KOPT-K1 (cell line): Measurements from ENCODE around the gene HSPB3.

ENCODE experiments used
- H3K27ac ChIP-seq: fragments of 200-600 bp; sonication (generic); 2 replicates; pipeline ENCODE4 v1.5.1; 2016; ENCODE audit warnings: antibody characterized with exemption, mild to moderate bottlenecking, low read depth, low read length; ENCODE audit not compliant: poor library complexity, severe bottlenecking
- H3K36me3 ChIP-seq: fragments of 200-600 bp; sonication (generic); 2 replicates; pipeline ENCODE4 v1.5.1; 2017; ENCODE audit warnings: antibody characterized with exemption, mild to moderate bottlenecking, low read length, moderate library complexity; ENCODE audit not compliant: insufficient read depth
- H3K9me3 ChIP-seq: fragments of 200-600 bp; sonication (generic); 2 replicates; pipeline ENCODE4 v1.5.1; 2017; ENCODE audit warnings: antibody characterized with exemption, low read length, mild to moderate bottlenecking; ENCODE audit not compliant: insufficient read depth, poor library complexity, severe bottlenecking

Gene HSPB3

DNA sequence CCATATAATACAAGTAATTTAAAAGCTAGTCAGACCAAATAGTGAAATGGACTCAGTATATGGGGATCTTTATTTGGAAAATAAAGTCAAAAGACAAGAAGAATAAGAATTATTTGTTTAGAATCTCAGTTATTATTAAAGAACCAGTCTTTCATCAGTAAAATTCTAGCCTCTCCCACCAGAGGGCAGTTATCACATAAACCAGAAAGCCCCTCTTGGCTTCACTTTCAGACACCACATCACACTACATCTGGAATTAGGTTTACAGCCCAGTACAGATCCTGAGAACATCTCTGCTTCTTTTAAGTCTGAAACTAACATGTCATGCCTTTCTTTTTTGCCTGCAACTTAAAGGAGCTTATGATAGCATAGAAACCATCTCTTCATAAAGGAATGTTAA lies 12.2 kb upstream of the HSPB3 start:
- H3K27ac ChIP-seq, result no peak overlapping the region
- H3K36me3 ChIP-seq, result no peaks in the 10 kb centered on the region
- no peaks in the 10 kb centered on the region for H3K9me3 ChIP-seq

GRCh38 chr5:54445691-54446378 lies 9.7 kb upstream of the HSPB3 start:
- H3K27ac ChIP-seq, result no peak overlapping the region
- H3K36me3 ChIP-seq, result no peaks in the 10 kb centered on the region
- no peaks in the 10 kb centered on the region for H3K9me3 ChIP-seq

DNA sequence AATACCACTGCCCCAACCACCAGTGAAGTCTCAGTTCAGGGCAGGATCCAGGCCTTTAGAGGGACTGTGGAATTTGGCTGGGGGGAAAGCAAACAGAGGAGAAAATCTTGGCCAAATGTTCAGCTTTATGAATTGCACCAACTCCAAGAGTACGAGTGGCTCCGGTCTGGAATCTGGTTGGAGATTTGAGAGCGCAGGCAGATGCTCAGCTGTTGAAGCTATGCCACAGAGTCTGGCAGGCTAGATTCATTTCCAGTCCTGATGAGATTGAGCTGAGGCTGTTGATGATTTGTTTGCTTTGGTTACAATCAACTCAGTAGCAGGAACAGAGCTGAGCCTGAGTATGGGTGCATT lies 9.1 kb upstream of the HSPB3 start:
- Histone ChIP-seq H3K9me3 (no peaks in the 10 kb centered on the region), H3K27ac (no peak overlapping the region), H3K36me3 (no peaks in the 10 kb centered on the region)

DNA sequence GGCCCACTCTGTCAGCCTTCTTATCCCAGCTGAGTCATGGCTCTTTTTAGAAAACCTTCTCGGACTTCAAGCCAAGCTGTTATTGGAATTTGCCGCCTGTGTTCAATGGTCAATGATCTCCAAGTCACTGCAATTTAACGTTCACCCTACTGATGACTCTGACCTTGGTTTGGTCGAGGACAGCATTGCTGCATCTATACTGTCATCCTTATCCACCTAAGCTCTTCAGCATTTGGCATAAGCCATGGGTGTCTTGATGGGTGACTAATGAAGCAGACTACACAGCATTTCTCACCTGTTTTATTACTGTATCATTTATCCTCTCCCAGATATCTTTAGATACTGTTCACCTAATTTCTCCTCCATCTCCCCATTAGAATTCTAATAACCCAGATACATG lies 5.6 kb upstream of the HSPB3 start:
- no peaks in the 10 kb centered on the region for H3K9me3 ChIP-seq
- H3K27ac ChIP-seq, result no peak overlapping the region

DNA sequence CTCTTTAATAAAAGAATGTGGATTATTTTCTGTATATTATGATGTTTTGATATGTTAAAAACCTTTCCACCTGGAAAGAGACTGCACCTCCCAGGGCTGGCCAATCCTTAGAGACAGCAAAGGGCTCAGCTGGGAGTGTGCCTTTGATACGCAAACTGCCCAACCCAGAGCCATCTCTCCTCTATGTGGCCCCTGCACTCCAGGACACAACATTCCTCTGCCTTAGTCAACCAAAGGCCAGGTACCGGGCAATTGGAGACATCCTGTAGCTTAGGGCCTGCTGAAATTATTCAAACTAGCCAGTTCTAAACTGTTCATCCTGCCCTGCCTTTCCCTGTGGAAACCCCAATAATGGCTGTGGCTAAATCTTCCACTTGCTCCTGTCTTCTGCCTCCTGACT lies 5.0 kb upstream of the HSPB3 start:
- no peaks in the 10 kb centered on the region for H3K9me3 ChIP-seq
- no peak overlapping the region for H3K27ac ChIP-seq
- no peaks in the 10 kb centered on the region for H3K36me3 ChIP-seq

More for the DNA sequence above, 5.6 kb upstream of the HSPB3 start:
- no peaks in the 10 kb centered on the region for H3K36me3 ChIP-seq

GRCh38 chr5:54453046-54453445 lies 2.5 kb upstream of the HSPB3 start:
- Histone ChIP-seq H3K36me3 (no peaks in the 10 kb centered on the region), H3K9me3 (no peaks in the 10 kb centered on the region), H3K27ac (no peak overlapping the region)

DNA sequence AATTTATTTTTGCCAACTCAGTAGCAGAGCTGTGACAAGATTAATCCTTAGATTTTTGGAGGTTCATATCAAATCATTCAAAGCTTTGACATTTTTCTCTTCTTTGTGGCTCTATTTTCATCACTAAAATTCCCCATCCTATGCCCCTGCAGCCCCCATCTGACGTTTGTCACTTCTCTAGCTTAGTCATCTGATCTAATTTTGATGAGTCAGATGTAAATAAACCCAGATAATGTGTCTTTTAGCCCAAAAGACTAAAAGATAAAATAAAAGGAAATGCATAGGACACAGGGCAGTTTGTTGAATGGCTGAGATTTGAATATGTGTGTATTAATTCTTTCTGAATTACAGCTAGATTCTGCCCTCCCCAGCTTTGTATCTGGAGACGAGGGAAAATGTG lies 897 bp upstream of the HSPB3 start:
- no peak overlapping the region for H3K27ac ChIP-seq
- no peaks in the 10 kb centered on the region for H3K36me3 ChIP-seq
- peaks cover 7% of the 10 kb centered on the region for H3K9me3 ChIP-seq

DNA sequence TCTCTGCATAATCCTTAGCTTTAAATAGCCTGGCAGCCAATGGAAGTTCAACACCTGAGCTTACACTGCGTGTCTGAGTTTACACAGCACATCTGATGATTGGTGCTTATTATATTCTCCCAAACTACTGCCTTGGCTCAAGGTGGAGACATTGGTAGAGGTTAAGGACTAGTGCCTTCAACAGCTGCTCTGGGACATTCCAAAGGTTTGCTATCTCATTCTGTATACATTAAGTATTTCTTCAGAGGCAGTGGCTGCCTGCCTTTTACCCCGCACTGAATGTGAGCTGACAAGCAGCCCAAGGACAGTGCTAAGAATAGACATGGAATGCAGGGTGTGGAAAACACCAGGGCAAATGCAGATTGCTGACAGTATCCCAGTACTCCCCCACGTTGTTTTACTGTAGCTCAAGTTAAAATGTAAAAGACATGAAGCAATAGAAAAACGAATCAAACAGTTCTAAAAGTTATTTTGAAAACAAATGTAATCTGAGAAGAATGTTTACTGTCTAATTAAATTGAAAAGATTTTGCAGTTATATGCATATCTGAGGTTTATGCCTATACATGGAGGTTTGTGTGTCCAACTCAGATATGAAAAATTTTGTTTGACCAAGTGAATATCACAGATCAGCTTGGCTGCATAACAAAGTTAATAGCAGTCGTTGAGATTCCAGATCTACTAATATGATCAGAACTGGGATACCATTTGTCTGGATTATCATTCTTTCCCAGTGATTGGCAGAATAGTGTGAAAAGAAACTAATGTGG lies 1.8 kb downstream of the HSPB3 start:
- no peak overlapping the region for H3K27ac ChIP-seq
- no peaks in the 10 kb centered on the region for H3K36me3 ChIP-seq
- H3K9me3 ChIP-seq, result peaks cover 18% of the 10 kb centered on the region

DNA sequence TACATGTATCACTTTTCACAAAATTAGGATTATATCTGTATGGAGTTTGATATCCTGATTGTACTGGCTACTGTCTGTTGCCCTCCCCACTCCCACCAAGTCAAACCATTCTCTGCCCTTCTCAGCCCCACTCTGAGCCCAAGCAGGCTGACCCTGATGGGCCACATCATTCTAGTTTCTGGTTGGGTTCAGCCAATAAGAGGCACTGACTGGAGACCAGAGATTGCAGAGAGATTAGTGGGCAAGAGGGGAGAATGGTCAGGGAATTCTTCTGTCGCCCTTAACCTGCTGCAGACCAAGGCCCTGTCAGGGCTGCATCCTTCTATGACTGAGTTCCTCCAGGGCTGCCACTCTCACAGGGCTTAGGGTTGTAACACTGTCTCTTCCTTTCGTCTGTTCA lies 2.7 kb downstream of the HSPB3 start:
- peaks cover 24% of the 10 kb centered on the region for H3K9me3 ChIP-seq
- no peak overlapping the region for H3K27ac ChIP-seq
- H3K36me3 ChIP-seq, result no peaks in the 10 kb centered on the region

- Histone ChIP-seq H3K9me3 (peaks cover 24% of the 10 kb centered on the region), H3K36me3 (no peaks in the 10 kb centered on the region), H3K27ac (no peak overlapping the region)
Measured at GRCh38 chr5:54460181-54460919, 4.9 kb downstream of the HSPB3 start.

- H3K27ac ChIP-seq, result no peak overlapping the region
- no peaks in the 10 kb centered on the region for H3K36me3 ChIP-seq
- H3K9me3 ChIP-seq, result peaks cover 35% of the 10 kb centered on the region
Measured at GRCh38 chr5:54462281-54462680, 6.8 kb downstream of the HSPB3 start.

DNA sequence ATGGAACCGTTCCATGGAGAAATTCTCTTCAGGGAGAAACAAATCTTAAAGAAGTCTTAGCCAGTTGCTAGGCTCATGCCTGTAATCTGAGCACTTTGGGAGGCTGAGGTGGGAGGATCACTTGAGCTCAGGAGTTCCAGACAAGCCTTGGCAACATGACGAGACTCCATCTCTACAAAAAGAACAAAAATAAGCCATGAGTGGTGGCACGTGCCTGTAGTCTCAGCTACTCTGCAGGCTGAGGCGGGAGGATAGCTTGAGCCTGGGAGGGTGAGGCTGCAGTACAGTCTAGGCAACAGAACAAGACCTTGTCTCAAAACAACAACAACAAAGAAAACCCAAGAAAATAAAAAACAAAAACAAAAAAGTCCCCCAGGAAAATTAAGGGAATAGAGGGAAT lies 8.2 kb downstream of the HSPB3 start:
- peaks cover 32% of the 10 kb centered on the region for H3K9me3 ChIP-seq
- H3K36me3 ChIP-seq, result no peaks in the 10 kb centered on the region
- H3K27ac ChIP-seq, result no peak overlapping the region

DNA sequence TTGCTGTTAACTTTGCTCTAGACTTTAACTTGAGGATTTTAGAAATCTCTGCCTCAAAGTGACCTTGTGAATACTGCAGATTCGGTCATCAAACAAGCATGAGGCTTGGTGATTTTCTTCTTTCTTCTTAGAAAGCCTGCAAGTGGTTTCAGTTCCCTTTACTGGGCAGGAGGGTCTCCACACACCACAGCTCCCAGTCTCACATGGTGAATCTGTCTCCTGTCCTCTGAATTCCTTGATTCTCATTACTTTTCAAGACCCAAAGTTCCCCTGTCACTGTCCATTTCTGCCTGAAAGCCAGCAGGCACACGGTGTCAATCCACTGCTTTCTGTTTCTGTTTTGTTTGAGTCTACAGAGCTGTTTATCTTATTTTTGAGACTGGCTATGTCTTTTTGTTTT lies 14.1 kb downstream of the HSPB3 start:
- no peaks in the 10 kb centered on the region for H3K36me3 ChIP-seq
- H3K9me3 ChIP-seq, result peaks cover 11% of the 10 kb centered on the region
- no peak overlapping the region for H3K27ac ChIP-seq

DNA sequence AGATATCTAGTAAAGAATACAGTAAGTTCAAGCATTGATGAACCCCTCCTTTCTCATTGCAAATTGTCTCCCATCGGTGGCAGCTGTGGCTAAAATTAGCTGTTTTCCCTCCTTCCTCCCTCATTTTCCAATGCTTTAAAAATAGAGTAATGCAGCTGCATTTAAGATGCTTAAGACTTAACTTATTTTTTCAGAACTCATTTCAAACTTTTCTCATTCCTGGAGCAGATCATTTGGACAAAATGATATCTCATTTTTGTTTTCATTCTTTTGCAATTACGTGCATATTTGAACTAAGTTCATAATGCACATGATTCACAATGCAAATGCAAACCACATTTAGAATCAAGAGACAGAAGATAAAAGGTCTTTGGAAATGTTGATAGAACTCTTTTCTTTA lies 14.6 kb downstream of the HSPB3 start:
- H3K27ac ChIP-seq, result no peak overlapping the region
- no peaks in the 10 kb centered on the region for H3K36me3 ChIP-seq
- peaks cover 11% of the 10 kb centered on the region for H3K9me3 ChIP-seq

- Histone ChIP-seq H3K9me3 (peaks cover 11% of the 10 kb centered on the region), H3K27ac (no peak overlapping the region), H3K36me3 (no peaks in the 10 kb centered on the region)
Measured at GRCh38 chr5:54470677-54471076, 15.2 kb downstream of the HSPB3 start.
